ENCODE data around the gene MYOCD.
"Not testable (repeated sequence)": the region's sequence is repeated elsewhere in the genome, so short reads cannot be mapped to it uniquely, and the experiment has no call there.

Gene MYOCD

GRCh38 chr17:12665263-12666210 is at the start of gene MYOCD:
Gene MYOCD (plus strand): TSS chr17:12665890. CDS start chr17:12666189, 299 bp downstream.
- no peak for DNase-seq

DNA sequence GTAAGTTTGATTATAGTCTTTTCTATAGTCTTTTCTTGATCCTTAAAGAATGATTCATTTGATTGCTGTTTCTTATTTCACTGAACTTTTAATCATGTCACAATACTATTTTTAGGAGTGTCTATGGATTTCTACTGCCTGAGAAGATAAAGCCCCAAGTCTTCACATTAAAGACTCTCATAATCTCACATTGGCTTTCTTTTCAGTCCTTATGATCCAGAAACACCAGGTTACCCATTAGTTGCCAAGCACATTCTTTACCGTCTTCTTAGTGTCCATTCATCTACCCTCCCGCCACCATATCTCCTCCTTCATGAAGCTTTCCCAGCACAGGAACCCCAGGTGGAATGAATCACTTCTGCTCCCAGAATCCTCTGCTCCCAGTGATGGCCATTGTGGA is 49.5 kb upstream of the MYOCD start:
- no peak for DNase-seq

- no peak for DNase-seq
These were observed 47.1 kb upstream of the MYOCD start for GRCh38 chr17:12618557-12618956.

GRCh38 chr17:12619459-12620199 is 46.1 kb upstream of the MYOCD start:
- DNase-seq, result no peak

DNA sequence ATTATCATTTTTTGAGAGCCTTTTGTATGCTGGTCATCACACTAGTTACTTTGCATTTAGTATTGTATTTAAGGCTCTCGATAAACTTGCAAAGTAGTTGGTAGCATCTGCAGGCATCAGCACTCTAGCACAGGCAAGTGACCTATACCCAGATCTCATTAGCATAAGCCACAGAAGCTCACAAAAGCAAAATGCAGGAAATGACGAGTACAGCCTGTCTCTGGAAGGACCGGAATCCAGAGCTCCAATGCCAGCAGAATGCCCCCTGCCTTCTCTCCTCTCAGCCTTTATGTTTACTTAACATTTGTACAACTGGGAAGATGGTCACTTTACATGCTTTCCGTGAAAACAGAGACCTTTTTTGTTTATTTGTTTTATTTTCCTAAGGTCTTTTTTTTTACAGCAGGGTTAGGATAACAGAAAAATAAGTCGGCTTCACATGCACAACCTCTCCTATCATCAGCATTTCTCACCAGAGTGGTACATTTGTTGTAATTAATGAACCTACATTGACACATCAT is 45.4 kb upstream of the MYOCD start:
- DNase-seq, result no peak

DNA sequence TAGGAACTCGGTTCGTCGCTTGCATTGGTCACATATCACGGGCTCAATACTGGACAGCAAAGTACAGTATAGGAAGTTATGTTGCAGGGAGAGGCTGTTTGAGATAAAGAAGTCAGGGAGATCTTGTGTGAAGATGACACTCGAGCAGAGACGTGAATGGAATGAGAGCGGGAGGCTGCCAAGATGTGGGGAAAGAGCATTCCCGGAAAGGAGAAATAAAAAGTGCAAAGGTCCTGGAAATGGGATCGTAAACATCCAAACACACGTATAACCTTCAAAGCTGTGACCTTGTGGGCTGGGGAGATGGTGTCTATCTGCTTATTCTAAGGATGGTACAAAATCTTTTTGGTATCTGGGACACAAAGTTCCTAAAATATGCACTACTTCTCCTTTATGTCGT is 43.0 kb upstream of the MYOCD start:
- no peak for DNase-seq

DNA sequence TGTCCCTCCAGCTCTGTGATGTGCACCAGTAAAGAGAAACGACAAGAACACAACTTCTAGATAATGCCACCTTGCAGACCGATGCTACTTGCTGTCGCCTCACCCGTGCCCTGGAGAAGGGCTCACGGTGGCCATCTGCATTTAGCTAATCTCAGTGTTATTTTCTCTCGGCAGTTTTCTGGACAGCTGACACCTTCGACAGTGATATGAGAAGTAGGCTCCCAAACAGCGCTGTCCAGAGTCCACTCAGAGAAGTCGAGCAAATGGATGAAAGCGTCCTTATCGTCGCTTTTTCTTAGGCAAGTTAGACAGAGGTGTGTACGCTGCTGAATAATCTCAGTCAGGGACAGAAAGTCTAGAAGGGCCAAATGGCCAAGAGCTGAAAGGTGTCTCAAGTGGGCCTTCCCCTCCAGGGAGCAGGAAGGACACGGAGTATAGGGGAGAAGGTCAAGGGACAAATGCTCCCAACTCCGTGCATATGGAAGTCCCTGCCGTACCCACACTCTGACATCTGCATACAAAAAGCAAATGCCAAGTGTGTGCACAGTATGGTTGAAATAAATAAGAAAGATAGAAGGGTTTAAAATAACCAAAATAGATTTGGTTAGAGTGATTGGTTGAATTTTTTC is 42.4 kb upstream of the MYOCD start:
- DNase-seq, result no peak

- DNase-seq, result no peak
These were observed 41.5 kb upstream of the MYOCD start for GRCh38 chr17:12624211-12624610.

GRCh38 chr17:12625092-12625491 is 40.6 kb upstream of the MYOCD start:
- no peak for DNase-seq

DNA sequence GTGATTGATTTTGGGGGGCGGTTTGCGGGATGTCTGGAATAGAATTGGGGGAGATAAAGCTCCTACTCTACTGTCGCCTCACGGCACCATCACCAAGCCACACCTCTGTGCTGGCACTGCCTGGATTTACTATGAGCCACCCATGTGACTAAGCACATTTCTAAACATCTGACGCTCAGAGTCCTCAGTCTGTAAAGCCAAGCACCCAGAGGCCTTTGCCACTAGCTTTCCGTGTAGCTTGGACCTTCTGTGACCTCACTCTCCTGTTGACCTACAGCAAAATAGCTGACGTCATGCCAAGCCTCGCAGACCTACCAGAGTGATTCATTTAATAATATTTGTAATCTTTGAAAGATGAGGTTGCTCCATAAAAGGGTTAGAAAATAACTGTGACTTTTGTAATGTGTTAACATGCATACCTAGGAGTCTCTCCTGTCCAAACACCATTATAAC is 38.5 kb upstream of the MYOCD start:
- DNase-seq, result no peak

DNA sequence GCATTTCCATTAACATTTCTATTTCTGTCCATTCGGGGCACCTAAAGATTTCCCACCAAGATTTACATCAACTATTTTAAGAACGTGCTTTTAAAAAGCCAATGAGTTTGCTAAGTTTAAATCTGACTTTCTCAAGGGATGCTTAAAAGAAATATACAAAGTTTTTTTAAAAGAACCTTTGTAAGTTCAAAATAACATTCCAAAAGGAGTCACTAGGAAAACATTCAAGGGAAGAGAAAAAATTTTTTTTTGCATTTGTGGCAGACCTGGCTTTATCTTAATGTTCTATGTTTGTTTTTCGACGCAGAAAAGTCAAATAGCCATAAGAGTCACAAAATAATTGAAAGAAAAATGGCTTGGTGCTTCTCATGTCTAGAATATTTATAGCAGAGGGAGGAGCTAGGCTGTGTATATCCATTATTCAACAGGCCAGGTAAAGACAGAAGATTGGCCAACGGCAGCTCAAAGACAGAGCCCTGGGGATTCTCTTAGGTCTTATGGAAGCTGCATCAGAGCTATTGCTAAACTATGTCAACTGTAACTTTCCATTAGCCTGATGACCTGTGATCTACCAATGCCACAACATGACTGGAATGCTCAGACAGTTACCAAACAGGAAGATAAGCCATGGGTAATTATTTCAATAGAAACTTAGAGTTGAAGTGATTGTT is 37.8 kb upstream of the MYOCD start:
- DNase-seq, result no peak

DNA sequence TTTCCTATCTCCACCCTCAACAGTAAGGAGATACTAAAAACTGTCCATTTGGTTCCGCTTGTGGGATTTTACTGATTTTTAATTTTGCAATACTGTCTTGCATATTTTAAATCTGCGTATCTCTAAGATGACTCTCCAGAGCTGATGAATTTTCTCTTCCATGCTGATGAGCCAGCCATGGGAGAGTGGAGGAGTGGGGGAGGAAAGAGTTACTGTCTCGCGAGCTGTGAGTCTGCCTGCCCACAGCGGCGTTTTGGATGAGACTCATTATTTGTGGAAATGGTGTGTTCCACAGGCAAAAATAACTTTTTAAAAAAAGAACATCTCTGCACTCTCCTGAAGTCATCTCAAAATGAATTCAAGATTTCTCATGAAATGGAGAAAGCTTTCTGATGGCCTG is 34.6 kb upstream of the MYOCD start:
- DNase-seq, result no peak

- DNase-seq, result no peak
These were observed 32.9 kb upstream of the MYOCD start for GRCh38 chr17:12632785-12633184.

GRCh38 chr17:12634789-12635414 is 30.8 kb upstream of the MYOCD start:
- no peak for DNase-seq

GRCh38 chr17:12635996-12636395 is 29.7 kb upstream of the MYOCD start:
- not testable (repeated sequence) for DNase-seq

DNA sequence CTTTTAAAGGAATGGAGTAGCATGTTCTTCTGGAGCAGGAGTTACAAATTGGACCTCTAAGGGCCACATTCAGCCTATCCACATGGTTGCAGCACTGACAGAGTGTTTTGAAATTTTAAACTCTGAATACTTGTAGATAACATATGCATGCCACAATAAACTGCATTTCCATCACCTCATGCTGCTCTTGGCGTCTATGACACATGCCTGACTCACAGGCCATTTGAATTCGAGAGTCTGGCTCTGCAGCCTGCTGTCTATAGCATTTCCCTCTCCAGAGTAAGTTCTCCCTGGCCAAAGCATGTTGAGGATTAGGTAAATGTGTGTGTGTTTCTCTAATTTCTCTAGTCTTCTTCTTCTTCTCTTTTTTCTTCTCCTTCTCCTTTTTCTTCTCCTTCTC is 28.7 kb upstream of the MYOCD start:
- no peak for DNase-seq

- DNase-seq, result no peak
These were observed 27.7 kb upstream of the MYOCD start for GRCh38 chr17:12637745-12638651.

DNA sequence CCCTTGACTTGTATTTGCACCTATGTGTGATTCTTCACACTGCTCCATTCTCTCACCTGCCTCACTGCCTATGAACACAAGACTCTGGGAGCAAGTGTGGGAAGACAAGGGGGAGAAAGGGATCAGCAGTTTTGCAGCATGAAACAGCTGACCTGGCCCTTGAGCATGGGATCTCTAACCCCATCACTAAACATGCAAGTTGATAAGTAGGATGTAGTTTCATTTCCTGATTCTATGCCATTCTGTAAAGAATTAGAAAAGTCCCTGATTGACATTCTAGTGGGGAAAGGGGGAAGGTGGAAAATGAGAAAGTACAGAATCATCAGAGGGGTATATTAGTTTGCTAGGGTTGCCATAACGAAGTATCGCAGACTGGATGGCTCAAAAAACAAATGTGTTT is 25.3 kb upstream of the MYOCD start:
- DNase-seq, result no peak

DNA sequence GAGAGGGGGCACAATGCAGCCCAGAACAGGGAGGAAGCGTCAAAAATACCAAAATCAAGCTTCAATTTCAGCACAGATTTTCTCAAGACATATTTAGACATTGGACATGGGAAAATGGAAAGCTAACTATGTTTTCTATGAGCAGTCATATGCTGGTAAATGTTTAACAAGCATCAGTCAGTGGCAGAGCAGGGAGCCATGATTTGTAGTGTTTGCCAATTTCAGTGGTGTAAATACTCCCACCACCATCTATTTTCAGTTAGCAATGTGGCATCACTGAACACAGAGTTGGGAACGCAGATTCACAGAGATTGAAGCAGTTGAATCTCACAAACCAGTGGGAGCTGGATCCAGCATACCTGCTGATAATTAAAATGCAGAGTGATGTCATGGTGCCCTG is 24.6 kb upstream of the MYOCD start:
- no peak for DNase-seq

DNA sequence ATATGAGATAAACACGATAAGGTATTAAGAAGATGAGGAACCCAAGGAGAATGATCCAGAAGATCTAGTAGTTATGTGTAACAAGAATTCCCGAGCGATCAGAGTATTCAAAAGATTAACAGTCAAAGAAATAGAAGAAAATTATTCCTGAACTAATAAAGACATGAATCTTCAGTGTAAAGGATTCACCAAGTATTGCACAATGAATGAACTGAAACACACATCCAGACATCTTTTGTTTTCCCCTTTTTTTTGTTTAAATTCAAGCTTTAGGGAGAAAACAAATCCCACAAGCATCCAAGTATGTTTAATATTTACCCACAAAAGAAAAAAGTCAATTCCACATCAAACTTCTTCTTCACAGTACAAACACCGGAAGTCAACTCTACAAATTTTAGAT is 23.7 kb upstream of the MYOCD start:
- DNase-seq, result no peak

- no peak for DNase-seq
These were observed 21.9 kb upstream of the MYOCD start for GRCh38 chr17:12643822-12644221.

Data from activated T-cell treated with anti-CD3 and anti-CD28 coated beads for 4 hours (primary cell).